Measurements from ENCODE around the gene SLC9A9.

DNA sequence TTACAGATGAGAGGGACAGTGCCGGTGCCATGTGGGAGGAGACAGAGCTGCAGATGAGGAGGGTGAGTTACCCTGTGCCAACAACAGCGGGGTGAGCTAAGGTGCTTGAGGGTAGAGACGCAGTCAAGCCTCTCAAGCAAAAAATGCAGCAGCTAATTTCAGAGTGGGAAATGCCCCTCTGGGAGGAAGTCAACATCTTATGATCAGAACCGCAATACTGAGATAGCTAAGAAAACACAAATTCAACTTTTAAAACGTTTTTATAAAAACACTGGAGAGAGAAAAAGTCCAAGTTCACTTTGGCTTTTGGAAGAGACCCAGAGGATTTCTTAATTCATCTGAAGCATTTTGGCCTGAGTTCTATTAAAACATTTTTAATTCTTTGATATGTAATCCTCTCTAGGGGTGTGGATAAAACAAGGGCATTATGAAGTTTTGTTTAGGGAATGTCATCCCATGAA lies 319.2 kb downstream of the SLC9A9 start:
- TF ChIP-seq, protein P1, sequence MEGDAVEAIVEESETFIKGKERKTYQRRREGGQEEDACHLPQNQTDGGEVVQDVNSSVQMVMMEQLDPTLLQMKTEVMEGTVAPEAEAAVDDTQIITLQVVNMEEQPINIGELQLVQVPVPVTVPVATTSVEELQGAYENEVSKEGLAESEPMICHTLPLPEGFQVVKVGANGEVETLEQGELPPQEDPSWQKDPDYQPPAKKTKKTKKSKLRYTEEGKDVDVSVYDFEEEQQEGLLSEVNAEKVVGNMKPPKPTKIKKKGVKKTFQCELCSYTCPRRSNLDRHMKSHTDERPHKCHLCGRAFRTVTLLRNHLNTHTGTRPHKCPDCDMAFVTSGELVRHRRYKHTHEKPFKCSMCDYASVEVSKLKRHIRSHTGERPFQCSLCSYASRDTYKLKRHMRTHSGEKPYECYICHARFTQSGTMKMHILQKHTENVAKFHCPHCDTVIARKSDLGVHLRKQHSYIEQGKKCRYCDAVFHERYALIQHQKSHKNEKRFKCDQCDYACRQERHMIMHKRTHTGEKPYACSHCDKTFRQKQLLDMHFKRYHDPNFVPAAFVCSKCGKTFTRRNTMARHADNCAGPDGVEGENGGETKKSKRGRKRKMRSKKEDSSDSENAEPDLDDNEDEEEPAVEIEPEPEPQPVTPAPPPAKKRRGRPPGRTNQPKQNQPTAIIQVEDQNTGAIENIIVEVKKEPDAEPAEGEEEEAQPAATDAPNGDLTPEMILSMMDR (IDR thresholded peaks at IDR 0.05), result no peak
- no peak for TF ChIP-seq USF2 (IDR thresholded peaks at IDR 0.05; ENCODE audit: borderline replicate concordance, low read depth, low read length)
- TF ChIP-seq EP300 (IDR thresholded peaks at IDR 0.05; ENCODE audit: borderline replicate concordance in 1 of 2, low read depth in 1 of 2, low read length in 1 of 2), result no peak
- no peak for TF ChIP-seq SMC3 (IDR thresholded peaks at IDR 0.05; ENCODE audit: low read depth, low read length)
- TF ChIP-seq GABPA (IDR thresholded peaks at IDR 0.05; ENCODE audit: low read depth), result no peak
- TF ChIP-seq, protein P2, sequence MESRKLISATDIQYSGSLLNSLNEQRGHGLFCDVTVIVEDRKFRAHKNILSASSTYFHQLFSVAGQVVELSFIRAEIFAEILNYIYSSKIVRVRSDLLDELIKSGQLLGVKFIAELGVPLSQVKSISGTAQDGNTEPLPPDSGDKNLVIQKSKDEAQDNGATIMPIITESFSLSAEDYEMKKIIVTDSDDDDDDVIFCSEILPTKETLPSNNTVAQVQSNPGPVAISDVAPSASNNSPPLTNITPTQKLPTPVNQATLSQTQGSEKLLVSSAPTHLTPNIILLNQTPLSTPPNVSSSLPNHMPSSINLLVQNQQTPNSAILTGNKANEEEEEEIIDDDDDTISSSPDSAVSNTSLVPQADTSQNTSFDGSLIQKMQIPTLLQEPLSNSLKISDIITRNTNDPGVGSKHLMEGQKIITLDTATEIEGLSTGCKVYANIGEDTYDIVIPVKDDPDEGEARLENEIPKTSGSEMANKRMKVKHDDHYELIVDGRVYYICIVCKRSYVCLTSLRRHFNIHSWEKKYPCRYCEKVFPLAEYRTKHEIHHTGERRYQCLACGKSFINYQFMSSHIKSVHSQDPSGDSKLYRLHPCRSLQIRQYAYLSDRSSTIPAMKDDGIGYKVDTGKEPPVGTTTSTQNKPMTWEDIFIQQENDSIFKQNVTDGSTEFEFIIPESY (IDR thresholded peaks at IDR 0.05; ENCODE audit: borderline replicate concordance, low read depth), result no peak
- no peak for TF ChIP-seq GATA2 (CRISPR knock-in tag; IDR thresholded peaks at IDR 0.05)

Data from SK-N-SH (cell line).